Neural crest cell (in vitro differentiated cells): Measurements from ENCODE around the gene ZFYVE19. TPM values are rescaled to one million over a fixed set of nuclear protein-coding genes. Genes with fewer than 3 reads are reported as not detected.
"Not testable (repeated sequence)": the region's sequence is repeated elsewhere in the genome, so short reads cannot be mapped to it uniquely, and the experiment has no call there.

Experiments
- DNase-seq: peaks from one replicate; pipeline ENCODE4 v3.0.0; 2021; ENCODE audit warnings: low read depth, mixed read lengths, low spot score
- H3K27ac Mint-ChIP-seq: one replicate; pipeline ENCODE4 v1.8.0; 2021; ENCODE audit warnings: mild to moderate bottlenecking, mixed read lengths; ENCODE audit not compliant: unreplicated experiment
- H3K27me3 Mint-ChIP-seq: 2 replicates; pipeline ENCODE4 v1.8.0; 2021; ENCODE audit warnings: low read depth, mild to moderate bottlenecking, mixed read lengths
- H3K36me3 Mint-ChIP-seq: 2 replicates; pipeline ENCODE4 v1.8.0; 2021; ENCODE audit warnings: low read depth, mild to moderate bottlenecking, mixed read lengths
- H3K4me1 Mint-ChIP-seq: 2 replicates; pipeline ENCODE4 v1.8.0; 2021; ENCODE audit warnings: mixed read lengths
- H3K4me3 Mint-ChIP-seq: one replicate; pipeline ENCODE4 v1.8.0; 2021; ENCODE audit warnings: mild to moderate bottlenecking, mixed read lengths
- H3K9me3 Mint-ChIP-seq: 2 replicates; pipeline ENCODE4 v1.8.0; 2021; ENCODE audit warnings: mixed read lengths
- total RNA-seq: library from RNA; stranded (reverse); gene quantifications from 2 replicates; pipeline ENCODE4 v1.2.1, GENCODE V29; 2021
- TF ChIP-seq, protein P1 (sequence below): fragments of 200-600 bp; sonication (generic); conservative IDR thresholded peaks from 2 replicates; pipeline ENCODE4 v1.5.0; 2021; ENCODE audit warnings: antibody characterized with exemption, mild to moderate bottlenecking

The ZFYVE19 gene
- total RNA-seq, 1 donor from 2014 or later: 24.2 TPM

DNA sequence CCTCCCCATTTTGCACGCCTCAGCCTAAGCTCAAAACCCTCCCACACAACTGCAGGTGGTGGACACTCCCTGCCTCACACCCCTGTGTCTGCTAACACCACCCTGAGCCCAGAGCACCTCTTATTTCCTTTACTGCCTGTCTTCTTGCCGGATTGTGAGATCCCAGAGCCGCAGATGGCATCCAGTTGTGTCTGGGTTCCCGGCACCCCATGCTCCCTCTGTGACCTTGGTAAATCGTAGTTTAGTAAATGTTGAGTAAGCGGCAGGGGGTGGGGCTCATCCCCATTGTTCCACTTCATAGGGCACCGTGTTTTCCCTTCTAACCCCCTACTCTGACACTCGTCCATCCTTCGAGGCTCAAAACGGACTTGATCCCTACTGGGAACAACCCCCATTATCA lies 51.8 kb downstream of the ZFYVE19 start:
- H3K27me3 Mint-ChIP-seq: peaks cover 6% of the 10 kb centered on the region
- TF ChIP-seq, protein P1, sequence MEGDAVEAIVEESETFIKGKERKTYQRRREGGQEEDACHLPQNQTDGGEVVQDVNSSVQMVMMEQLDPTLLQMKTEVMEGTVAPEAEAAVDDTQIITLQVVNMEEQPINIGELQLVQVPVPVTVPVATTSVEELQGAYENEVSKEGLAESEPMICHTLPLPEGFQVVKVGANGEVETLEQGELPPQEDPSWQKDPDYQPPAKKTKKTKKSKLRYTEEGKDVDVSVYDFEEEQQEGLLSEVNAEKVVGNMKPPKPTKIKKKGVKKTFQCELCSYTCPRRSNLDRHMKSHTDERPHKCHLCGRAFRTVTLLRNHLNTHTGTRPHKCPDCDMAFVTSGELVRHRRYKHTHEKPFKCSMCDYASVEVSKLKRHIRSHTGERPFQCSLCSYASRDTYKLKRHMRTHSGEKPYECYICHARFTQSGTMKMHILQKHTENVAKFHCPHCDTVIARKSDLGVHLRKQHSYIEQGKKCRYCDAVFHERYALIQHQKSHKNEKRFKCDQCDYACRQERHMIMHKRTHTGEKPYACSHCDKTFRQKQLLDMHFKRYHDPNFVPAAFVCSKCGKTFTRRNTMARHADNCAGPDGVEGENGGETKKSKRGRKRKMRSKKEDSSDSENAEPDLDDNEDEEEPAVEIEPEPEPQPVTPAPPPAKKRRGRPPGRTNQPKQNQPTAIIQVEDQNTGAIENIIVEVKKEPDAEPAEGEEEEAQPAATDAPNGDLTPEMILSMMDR: no peak
- peaks cover 5% of the 10 kb centered on the region for H3K4me1 Mint-ChIP-seq
- DNase-seq: no peak
- no peaks in the 10 kb centered on the region for H3K36me3 Mint-ChIP-seq
- H3K9me3 Mint-ChIP-seq: no peaks in the 10 kb centered on the region
- H3K4me3 Mint-ChIP-seq: no peak overlapping the region
- no peak overlapping the region for H3K27ac Mint-ChIP-seq

DNA sequence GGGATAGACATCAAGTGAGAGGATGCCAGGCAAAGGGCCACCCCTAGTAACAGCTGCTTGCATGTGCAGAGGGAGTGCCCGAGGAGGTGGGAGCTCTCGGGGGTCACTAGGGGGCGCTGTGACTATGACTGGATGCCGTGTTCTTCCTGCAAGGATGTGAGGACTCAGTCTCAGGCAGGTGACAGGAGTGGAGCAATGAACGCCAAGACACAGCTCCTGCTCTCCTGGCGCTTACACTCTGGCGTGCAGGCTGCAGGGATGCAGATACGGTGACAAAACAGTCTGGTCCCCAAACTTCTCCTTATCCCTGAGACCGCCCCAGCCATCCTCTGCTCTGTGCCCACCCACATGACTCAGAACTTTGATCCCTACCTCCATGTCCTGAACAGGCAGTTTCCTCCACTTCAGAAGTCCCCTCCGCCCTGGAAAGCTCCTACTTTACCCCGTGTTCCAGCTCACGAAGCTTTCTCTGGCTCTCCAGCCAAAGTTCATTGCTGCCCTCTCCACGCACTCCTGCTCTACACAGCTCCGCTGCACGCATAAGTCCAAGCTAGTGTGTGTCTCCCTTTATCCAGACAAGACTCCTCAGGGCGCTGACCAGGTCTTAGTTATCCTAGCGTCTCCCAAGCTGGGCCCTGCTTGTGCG lies 52.4 kb downstream of the ZFYVE19 start:
- Mint-ChIP-seq H3K27ac (no peak overlapping the region), H3K4me3 (no peak overlapping the region), H3K4me1 (peaks cover 5% of the 10 kb centered on the region), H3K27me3 (peaks cover 6% of the 10 kb centered on the region), H3K36me3 (no peaks in the 10 kb centered on the region), H3K9me3 (no peaks in the 10 kb centered on the region)
- DNase-seq: peak; percentile 87
- TF ChIP-seq, protein P1: peak; percentile 82

DNA sequence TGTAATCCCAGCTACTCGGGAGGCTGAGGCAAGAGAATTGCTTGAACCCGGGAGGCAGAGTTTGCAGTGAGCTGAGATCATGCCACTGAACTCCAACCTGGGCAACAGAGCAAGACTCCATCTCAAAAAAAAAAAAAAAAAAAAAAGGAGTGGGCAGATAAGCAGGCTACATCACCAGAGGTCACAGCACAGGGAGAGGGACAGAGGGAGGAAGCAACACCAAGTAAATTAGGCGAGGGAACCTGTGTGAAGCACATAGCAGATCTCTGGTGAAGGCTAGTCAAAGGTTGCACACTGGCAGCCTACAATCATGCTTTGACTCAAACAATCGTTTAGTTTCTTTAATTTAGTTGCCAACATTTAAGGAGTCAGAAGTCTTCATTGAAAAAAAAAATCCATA lies 54.3 kb downstream of the ZFYVE19 start:
- not testable (repeated sequence) for H3K9me3 Mint-ChIP-seq, H3K27me3 Mint-ChIP-seq, H3K4me3 Mint-ChIP-seq, H3K36me3 Mint-ChIP-seq, H3K4me1 Mint-ChIP-seq, DNase-seq, H3K27ac Mint-ChIP-seq

DNA sequence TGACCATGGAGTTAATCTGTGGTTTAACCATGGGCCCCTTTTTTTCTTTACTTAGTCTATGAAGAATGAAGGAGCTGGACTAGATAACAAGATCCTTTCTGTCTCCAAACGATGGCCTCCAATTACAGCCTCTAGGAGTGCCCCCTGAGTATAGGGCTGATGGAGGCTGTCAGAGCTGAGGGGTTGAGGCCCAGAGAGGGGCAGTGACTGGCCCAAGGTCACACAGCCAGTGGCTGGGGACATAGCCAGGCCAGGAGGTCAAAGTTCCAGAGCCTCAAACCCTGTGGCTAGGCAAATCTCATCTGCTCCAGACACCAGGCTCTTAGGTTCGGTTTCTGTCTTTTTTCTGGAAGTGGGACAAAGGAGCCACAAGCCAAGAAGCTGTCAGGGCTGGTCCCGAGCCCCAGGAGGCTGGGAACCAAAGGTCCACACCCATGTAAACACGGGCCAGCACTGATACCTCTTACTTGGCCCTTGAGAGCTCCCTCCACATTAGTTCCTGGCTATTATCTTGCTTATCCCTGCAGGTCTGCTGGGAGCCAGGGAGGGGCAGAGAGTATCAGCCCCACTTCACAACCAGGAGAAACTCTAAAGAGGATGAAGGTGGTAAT lies 56.9 kb downstream of the ZFYVE19 start:
- TF ChIP-seq, protein P1: no peak
- H3K27ac Mint-ChIP-seq: no peak overlapping the region
- no peaks in the 10 kb centered on the region for H3K36me3 Mint-ChIP-seq
- H3K27me3 Mint-ChIP-seq: peaks cover 6% of the 10 kb centered on the region
- no peak for DNase-seq
- no peak overlapping the region for H3K4me3 Mint-ChIP-seq
- no peaks in the 10 kb centered on the region for H3K4me1 Mint-ChIP-seq
- H3K9me3 Mint-ChIP-seq: no peaks in the 10 kb centered on the region

Other genes starting within 250 kb of the ZFYVE19 start
- gene CCDC32, start 242.0 kb upstream of the ZFYVE19 start, total RNA-seq: 19.2 and 19.9 TPM in 2 replicates
- gene RPUSD2, start 237.8 kb upstream of the ZFYVE19 start, total RNA-seq: 16.0 and 16.9 TPM in 2 replicates
- 33.4 and 35.3 TPM in 2 replicates for gene KNL1, start 212.8 kb upstream of the ZFYVE19 start, total RNA-seq
- gene RAD51, start 111.9 kb upstream of the ZFYVE19 start, total RNA-seq: 28.9 and 29.2 TPM in 2 replicates
- 30.7 and 32.2 TPM in 2 replicates for gene RMDN3, start 51.8 kb upstream of the ZFYVE19 start, total RNA-seq
- gene GCHFR, start 43.0 kb upstream of the ZFYVE19 start, total RNA-seq: 9.1 and 9.9 TPM in 2 replicates
- 0.44 and 0.61 TPM in 2 replicates for gene C15orf62, start 37.1 kb upstream of the ZFYVE19 start, total RNA-seq
- gene DNAJC17, start 384 bp downstream of the ZFYVE19 start, total RNA-seq: 39.3 and 44.5 TPM in 2 replicates
- gene PPP1R14D, start 21.6 kb downstream of the ZFYVE19 start, total RNA-seq: not detected in 2 replicates
- gene SPINT1, start 37.0 kb downstream of the ZFYVE19 start, total RNA-seq: 1.0 and 1.3 TPM in 2 replicates
- gene RHOV, start 67.1 kb downstream of the ZFYVE19 start, total RNA-seq: 0.80 and 1.0 TPM in 2 replicates
- gene VPS18, start 87.4 kb downstream of the ZFYVE19 start, total RNA-seq: 26.9 and 28.2 TPM in 2 replicates
- gene DLL4, start 122.3 kb downstream of the ZFYVE19 start, total RNA-seq: 1.7 and 2.0 TPM in 2 replicates
- 6.7 and 6.8 TPM in 2 replicates for gene CHAC1, start 146.4 kb downstream of the ZFYVE19 start, total RNA-seq